Measurements from ENCODE around the gene USP24.
"Not testable (repeated sequence)": the region's sequence is repeated elsewhere in the genome, so short reads cannot be mapped to it uniquely, and the experiment has no call there.

GRCh38 chr1:55109005-55109404 is 106.2 kb downstream of the USP24 start:
- TF ChIP-seq PRDM15 (CRISPR knock-in tag; IDR thresholded peaks at IDR 0.05); ZSCAN29 (IDR thresholded peaks at IDR 0.05); CHD1 (IDR thresholded peaks at IDR 0.05; ENCODE audit: low read depth, low read length); CTCF (IDR thresholded peaks at IDR 0.05 in 2 of 3, conservative IDR thresholded peaks at IDR 0.05 in 1 of 3; ENCODE audit: control insufficient read depth in 2 of 3, extremely low read depth in 1 of 3, insufficient read depth in 1 of 3, low read depth in 3 of 3, low read length in 3 of 3): not testable (repeated sequence)

All from GM12878 (cell line).